Peyer's patch (tissue), 4 donors: ENCODE results near the gene FRMPD4.

Experiments
- CTCF ChIP-seq, 6 experiments: fragments of 450-650 bp in 4 of 6; fragments of 200-600 bp in 2 of 6; sonication (generic) in 1 of 6; IDR thresholded peaks; one replicate each; pipeline ENCODE4 v1.5.1; 2017 to 2019; ENCODE audit warnings: antibody characterized with exemption in 6 of 6, mild to moderate bottlenecking in 3 of 6, moderate library complexity in 1 of 6
- POLR2A ChIP-seq, 2 donors: fragments of 450-650 bp; IDR thresholded peaks; one replicate each; pipeline ENCODE4 v1.5.1; 2017; ENCODE audit warnings: antibody characterized with exemption in 2 of 2, mild to moderate bottlenecking in 2 of 2, moderate library complexity in 2 of 2

- TF ChIP-seq CTCF (IDR thresholded peaks at IDR 0.05) (no peak), POLR2A (IDR thresholded peaks at IDR 0.05) (no peak)
Observed at GRCh38 chrX:12234534-12235329, 96.5 kb downstream of the FRMPD4 start.
